ENCODE data around the gene ADH4.

DNA sequence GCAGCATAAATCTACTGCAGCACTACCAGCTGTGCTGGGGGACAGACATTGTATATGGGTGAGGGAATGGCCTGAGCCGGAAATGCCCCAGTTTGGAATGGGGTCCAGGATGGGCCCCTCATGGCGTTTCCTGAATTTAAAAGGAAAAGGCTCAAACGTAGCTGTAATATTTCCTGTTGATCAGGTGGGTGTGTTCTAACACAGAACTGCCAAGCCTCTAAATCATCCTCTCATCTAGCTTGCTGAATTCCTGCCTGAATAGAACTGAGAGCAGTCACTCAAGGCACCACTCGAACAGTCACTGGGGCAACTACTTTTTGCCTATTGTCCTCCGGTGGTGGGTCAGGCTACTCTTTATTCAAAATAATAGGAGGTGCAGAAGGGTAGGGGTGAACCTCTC is 46.2 kb upstream of the ADH4 start:
- TF ChIP-seq, protein P1, sequence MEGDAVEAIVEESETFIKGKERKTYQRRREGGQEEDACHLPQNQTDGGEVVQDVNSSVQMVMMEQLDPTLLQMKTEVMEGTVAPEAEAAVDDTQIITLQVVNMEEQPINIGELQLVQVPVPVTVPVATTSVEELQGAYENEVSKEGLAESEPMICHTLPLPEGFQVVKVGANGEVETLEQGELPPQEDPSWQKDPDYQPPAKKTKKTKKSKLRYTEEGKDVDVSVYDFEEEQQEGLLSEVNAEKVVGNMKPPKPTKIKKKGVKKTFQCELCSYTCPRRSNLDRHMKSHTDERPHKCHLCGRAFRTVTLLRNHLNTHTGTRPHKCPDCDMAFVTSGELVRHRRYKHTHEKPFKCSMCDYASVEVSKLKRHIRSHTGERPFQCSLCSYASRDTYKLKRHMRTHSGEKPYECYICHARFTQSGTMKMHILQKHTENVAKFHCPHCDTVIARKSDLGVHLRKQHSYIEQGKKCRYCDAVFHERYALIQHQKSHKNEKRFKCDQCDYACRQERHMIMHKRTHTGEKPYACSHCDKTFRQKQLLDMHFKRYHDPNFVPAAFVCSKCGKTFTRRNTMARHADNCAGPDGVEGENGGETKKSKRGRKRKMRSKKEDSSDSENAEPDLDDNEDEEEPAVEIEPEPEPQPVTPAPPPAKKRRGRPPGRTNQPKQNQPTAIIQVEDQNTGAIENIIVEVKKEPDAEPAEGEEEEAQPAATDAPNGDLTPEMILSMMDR (conservative IDR thresholded peaks at IDR 0.05; ENCODE audit: low read length), result no peak
- TF ChIP-seq EZH2phosphoT487 (IDR thresholded peaks at IDR 0.05; ENCODE audit: borderline replicate concordance, low read depth, low read length), result no peak
